Gastroesophageal sphincter (tissue), 3 donors: ENCODE data around the gene RPL37A.

ENCODE experiments used
- CTCF ChIP-seq, 4 experiments: fragments of 200-600 bp in 2 of 4; fragments of 450-650 bp in 2 of 4; sonication (generic) in 1 of 4; IDR thresholded peaks; one replicate each; pipeline ENCODE4 v1.5.1; 2017 to 2019; ENCODE audit warnings: antibody characterized with exemption in 4 of 4, mild to moderate bottlenecking in 2 of 4, moderate library complexity in 2 of 4
- EP300 ChIP-seq: sonication (generic); formaldehyde crosslinking; IDR thresholded peaks from one replicate; pipeline ENCODE4 v1.6.1; 2017; ENCODE audit warnings: antibody characterized with exemption, mild to moderate bottlenecking
- POLR2A ChIP-seq, 2 donors: fragments of 450-650 bp; IDR thresholded peaks; one replicate each; pipeline ENCODE4 v1.6.1; 2017; ENCODE audit warnings: antibody characterized with exemption in 2 of 2, mild to moderate bottlenecking in 2 of 2, moderate library complexity in 1 of 2
- POLR2AphosphoS5 ChIP-seq: sonication (generic); formaldehyde crosslinking; IDR thresholded peaks from one replicate; pipeline ENCODE4 v1.6.1; 2017; ENCODE audit warnings: antibody characterized with exemption

DNA sequence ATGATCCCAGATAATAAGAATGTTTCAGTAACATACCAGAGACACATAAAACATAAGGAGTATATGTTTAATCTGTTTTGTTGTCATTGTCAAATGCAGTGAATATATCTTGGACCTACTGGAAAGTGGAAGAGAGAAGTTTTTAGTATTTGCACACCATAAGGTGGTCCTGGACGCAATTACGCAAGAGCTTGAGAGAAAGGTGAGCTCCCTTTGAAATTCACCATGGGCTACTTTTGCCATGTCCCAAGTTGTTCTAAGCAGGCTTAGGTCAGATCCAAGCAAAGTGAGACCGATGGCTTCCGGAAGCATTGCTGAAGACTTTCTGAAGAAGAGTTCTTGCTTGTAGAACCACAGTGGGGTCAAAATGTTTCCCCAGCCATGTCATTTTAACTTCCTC is 30.8 kb upstream of the RPL37A start:
- TF ChIP-seq CTCF (IDR thresholded peaks at IDR 0.05) (no peak), EP300 (no peak), POLR2A (IDR thresholded peaks at IDR 0.05) (no peak), POLR2AphosphoS5 (no peak)
